ENCODE measurements around the gene PIGL.
"Not testable (repeated sequence)": the region's sequence is repeated elsewhere in the genome, so short reads cannot be mapped to it uniquely, and the experiment has no call there.

Gene PIGL

GRCh38 chr17:16312061-16312460 is 95.1 kb downstream of the PIGL start:
- not testable (repeated sequence) for DNase-seq (ENCODE audit: low read depth in 2 of 2)

- DNase-seq (ENCODE audit: low read depth in 2 of 2): no peak
These were observed 96.4 kb downstream of the PIGL start for GRCh38 chr17:16313139-16314090.

- no peak for DNase-seq (ENCODE audit: low read depth in 2 of 2)
These were observed 97.2 kb downstream of the PIGL start for GRCh38 chr17:16314189-16314588.

GRCh38 chr17:16314859-16315258 is 97.8 kb downstream of the PIGL start:
- DNase-seq (ENCODE audit: low read depth in 2 of 2): no peak

- no peak for DNase-seq (ENCODE audit: low read depth in 2 of 2)
These were observed 103.0 kb downstream of the PIGL start for GRCh38 chr17:16319969-16320368.

GRCh38 chr17:16322636-16323035 is 105.6 kb downstream of the PIGL start:
- DNase-seq (ENCODE audit: low read depth in 2 of 2): no peak

- DNase-seq (ENCODE audit: low read depth in 2 of 2): no peak
These were observed 109.0 kb downstream of the PIGL start for GRCh38 chr17:16325964-16326363.

GRCh38 chr17:16327018-16327417 is 110.0 kb downstream of the PIGL start:
- no peak for DNase-seq (ENCODE audit: low read depth in 2 of 2)

GRCh38 chr17:16328997-16329396 is 112.0 kb downstream of the PIGL start:
- no peak for DNase-seq (ENCODE audit: low read depth in 2 of 2)

- DNase-seq (ENCODE audit: low read depth in 2 of 2): no peak
These were observed 112.7 kb downstream of the PIGL start for GRCh38 chr17:16329519-16330271.

GRCh38 chr17:16338391-16338790 is 121.4 kb downstream of the PIGL start:
- no peak for DNase-seq (ENCODE audit: low read depth in 2 of 2)

GRCh38 chr17:16339402-16339801 is 122.4 kb downstream of the PIGL start:
- no peak for DNase-seq (ENCODE audit: low read depth in 2 of 2)

GRCh38 chr17:16339959-16340358 is 122.9 kb downstream of the PIGL start:
- no peak for DNase-seq (ENCODE audit: low read depth in 2 of 2)

- no peak for DNase-seq (ENCODE audit: low read depth in 2 of 2)
These were observed 126.0 kb downstream of the PIGL start for GRCh38 chr17:16342979-16343378.

- no peak for DNase-seq (ENCODE audit: low read depth in 2 of 2)
These were observed 126.6 kb downstream of the PIGL start for GRCh38 chr17:16343569-16343968.

- DNase-seq (ENCODE audit: low read depth in 2 of 2): no peak
These were observed 128.6 kb downstream of the PIGL start for GRCh38 chr17:16345565-16345964.

- no peak for DNase-seq (ENCODE audit: low read depth in 2 of 2)
These were observed 129.8 kb downstream of the PIGL start for GRCh38 chr17:16346721-16347271.

- no peak for DNase-seq (ENCODE audit: low read depth in 2 of 2)
These were observed 131.6 kb downstream of the PIGL start for GRCh38 chr17:16348586-16348985.

- no peak for DNase-seq (ENCODE audit: low read depth in 2 of 2)
These were observed 132.4 kb downstream of the PIGL start for GRCh38 chr17:16349431-16349830.

- DNase-seq (ENCODE audit: low read depth in 2 of 2): no peak
These were observed 134.8 kb downstream of the PIGL start for GRCh38 chr17:16351831-16352230.

GRCh38 chr17:16352303-16352666 is 135.3 kb downstream of the PIGL start:
- DNase-seq (ENCODE audit: low read depth in 2 of 2): peak; percentile 14 to 22

GRCh38 chr17:16352667-16353316 is 135.8 kb downstream of the PIGL start:
- peak; percentile 21 to 25 for DNase-seq (ENCODE audit: low read depth in 2 of 2)
